IPS DF 4.7 (cell line): Measurements from ENCODE around the gene MTRF1L.

Source experiments
- DNase-seq: peaks from one replicate; pipeline ENCODE4 v3.0.0-alpha.2; 2013; ENCODE audit warnings: low spot score; ENCODE audit errors: extremely low read depth

The MTRF1L gene

GRCh38 chr6:153002613-153003365, at the start of gene MTRF1L:
MTRF1L (minus strand) TSS chr6:153002709; CDS start chr6:153002685, 24 bp downstream.
- DNase-seq = peak; percentile 94

- no peak for DNase-seq
These were observed 49.3 kb upstream of the MTRF1L start for GRCh38 chr6:153051801-153052200.

GRCh38 chr6:153048631-153049030, 46.1 kb upstream of the MTRF1L start:
- DNase-seq = no peak

- no peak for DNase-seq
These were observed 44.9 kb upstream of the MTRF1L start for GRCh38 chr6:153047386-153047785.

GRCh38 chr6:153045271-153045670, 42.8 kb upstream of the MTRF1L start:
- no peak for DNase-seq

GRCh38 chr6:153044295-153044694, 41.8 kb upstream of the MTRF1L start:
- DNase-seq = no peak

- DNase-seq = no peak
These were observed 41.2 kb upstream of the MTRF1L start for GRCh38 chr6:153043719-153044118.

GRCh38 chr6:153038378-153039057, 36.0 kb upstream of the MTRF1L start:
- no peak for DNase-seq

GRCh38 chr6:153034139-153034538, 31.6 kb upstream of the MTRF1L start:
- no peak for DNase-seq

- no peak for DNase-seq
These were observed 29.9 kb upstream of the MTRF1L start for GRCh38 chr6:153032255-153032882.

- DNase-seq = no peak
These were observed 28.9 kb upstream of the MTRF1L start for GRCh38 chr6:153031335-153031955.

GRCh38 chr6:153028963-153029362, 26.5 kb upstream of the MTRF1L start:
- DNase-seq = no peak

GRCh38 chr6:153028286-153028685, 25.8 kb upstream of the MTRF1L start:
- no peak for DNase-seq

GRCh38 chr6:153027480-153027879, 25.0 kb upstream of the MTRF1L start:
- DNase-seq = no peak

GRCh38 chr6:153024709-153025017, 22.2 kb upstream of the MTRF1L start:
- no peak for DNase-seq

GRCh38 chr6:153023977-153024708, 21.6 kb upstream of the MTRF1L start:
- DNase-seq = peak; percentile 51

GRCh38 chr6:153018355-153018754, 15.8 kb upstream of the MTRF1L start:
- DNase-seq = no peak

GRCh38 chr6:153016846-153017245, 14.3 kb upstream of the MTRF1L start:
- no peak for DNase-seq

GRCh38 chr6:153015094-153015640, 12.7 kb upstream of the MTRF1L start:
- no peak for DNase-seq

GRCh38 chr6:153013438-153013837, 10.9 kb upstream of the MTRF1L start:
- DNase-seq = no peak

- no peak for DNase-seq
These were observed 10.3 kb upstream of the MTRF1L start for GRCh38 chr6:153012856-153013255.
